Measurements from ENCODE around the gene LAMTOR2. TPM values are rescaled to one million over a fixed set of nuclear protein-coding genes. Genes with fewer than 3 reads are reported as not detected.
A peak's percentile ranks its signal among the peaks of the same experiment; 100 is the strongest.

Gene LAMTOR2
- total RNA-seq, 4 donors from 2014 or later: 66.8 to 79.3 (median 73.1) TPM

GRCh38 chr1:156012051-156012817 lies 42.3 kb upstream of the LAMTOR2 start:
- no peaks in the 10 kb centered on the region for H3K4me1 ChIP-seq
- H3K4me3 ChIP-seq: no peak overlapping the region
- no peaks in the 10 kb centered on the region for H3K9me3 ChIP-seq
- H3K27me3 ChIP-seq: no peaks in the 10 kb centered on the region
- no peak overlapping the region for H3K27ac ChIP-seq
- no peak for ATAC-seq
- H3K36me3 ChIP-seq: peaks cover 0 to 95% of the 10 kb centered on the region in 2 donors
- 92 to 95% methylated on average over 3 to 4 of the region's 4 CpGs for WGBS, 2 donors (ENCODE audit: low coverage in 1 of 2)
- TF ChIP-seq POLR2A (IDR thresholded peaks at IDR 0.05) (no peak), CTCF (IDR thresholded peaks at IDR 0.05) (no peak), POLR2AphosphoS5 (IDR thresholded peaks at IDR 0.05) (no peak), EP300 (IDR thresholded peaks at IDR 0.05) (no peak)

GRCh38 chr1:156014829-156015228 lies 39.8 kb upstream of the LAMTOR2 start:
- WGBS, 2 donors (ENCODE audit: low coverage in 1 of 2): 86 to 100% methylated on average over 1 to 6 of the region's 7 CpGs
- Histone ChIP-seq H3K36me3 (peaks cover 0 to 99% of the 10 kb centered on the region in 2 donors), H3K27me3 (no peaks in the 10 kb centered on the region), H3K4me1 (peaks cover 0 to 13% (median 2%) of the 10 kb centered on the region in 3 donors), H3K27ac (no peak overlapping the region), H3K4me3 (no peak overlapping the region), H3K9me3 (no peaks in the 10 kb centered on the region)
- no peak for ATAC-seq
- TF ChIP-seq POLR2A (IDR thresholded peaks at IDR 0.05): no peak
- no peak for TF ChIP-seq EP300 (IDR thresholded peaks at IDR 0.05)
- no peak for TF ChIP-seq CTCF (IDR thresholded peaks at IDR 0.05)
- no peak for TF ChIP-seq POLR2AphosphoS5 (IDR thresholded peaks at IDR 0.05)

- Histone ChIP-seq H3K27ac (peak overlapping the region in 3 of 4 donors; percentile 89 to 92 (median 92)), H3K36me3 (peaks cover 0 to 49% of the 10 kb centered on the region in 2 donors), H3K9me3 (no peaks in the 10 kb centered on the region), H3K4me1 (peaks cover 0 to 25% (median 5%) of the 10 kb centered on the region in 3 donors), H3K27me3 (no peaks in the 10 kb centered on the region), H3K4me3 (peak overlapping the region; percentile 61 to 83)
- no peak for ATAC-seq
- no peak for TF ChIP-seq CTCF (IDR thresholded peaks at IDR 0.05)
- TF ChIP-seq POLR2A (IDR thresholded peaks at IDR 0.05): no peak
- TF ChIP-seq POLR2AphosphoS5 (IDR thresholded peaks at IDR 0.05): no peak
- no peak for TF ChIP-seq EP300 (IDR thresholded peaks at IDR 0.05)
- 23 to 46% methylated on average over 4 to 5 of the region's 8 CpGs for whole genome bisulfite sequencing, 2 donors (ENCODE audit: low coverage in 1 of 2)
Observed at GRCh38 chr1:156019946-156020292, 34.7 kb upstream of the LAMTOR2 start.

- ATAC-seq: peak; percentile 98
- no peaks in the 10 kb centered on the region for H3K9me3 ChIP-seq
- H3K36me3 ChIP-seq: peaks cover 0 to 43% of the 10 kb centered on the region in 2 donors
- peaks cover 0 to 25% (median 5%) of the 10 kb centered on the region in 3 donors for H3K4me1 ChIP-seq
- H3K27me3 ChIP-seq: no peaks in the 10 kb centered on the region
- 1 to 3% methylated on average over 11 to 17 of the region's 45 CpGs for WGBS, 2 donors (ENCODE audit: low coverage in 1 of 2)
- peak; percentile 76 for TF ChIP-seq POLR2AphosphoS5 (IDR thresholded peaks at IDR 0.05)
- TF ChIP-seq CTCF (IDR thresholded peaks at IDR 0.05): no peak
- TF ChIP-seq POLR2A (IDR thresholded peaks at IDR 0.05): peak in 1 of 2 donors; percentile 39
- H3K4me3 ChIP-seq: peak within 1 kb of the TSS; percentile 61 to 83
- peak within 1 kb of the TSS; percentile 59 to 92 (median 90) for H3K27ac ChIP-seq
Observed at GRCh38 chr1:156020293-156021092, 34.1 kb upstream of the LAMTOR2 start, which contains the start of gene SSR2. TSS of gene SSR2 (minus strand) at chr1:156020951. CDS start at chr1:156020167, 784 bp downstream.

Data from gastroesophageal sphincter (tissue), 4 donors.